ENCODE measurements around the gene ING1. TPM values are rescaled to one million over a fixed set of nuclear protein-coding genes. Genes with fewer than 3 reads are reported as not detected.
A peak's percentile ranks its signal among the peaks of the same experiment; 100 is the strongest.
"Not testable (repeated sequence)": the region's sequence is repeated elsewhere in the genome, so short reads cannot be mapped to it uniquely, and the experiment has no call there.

Gene ING1
- total RNA-seq, 1 donor from 2014 or later = 9.3 TPM

DNA sequence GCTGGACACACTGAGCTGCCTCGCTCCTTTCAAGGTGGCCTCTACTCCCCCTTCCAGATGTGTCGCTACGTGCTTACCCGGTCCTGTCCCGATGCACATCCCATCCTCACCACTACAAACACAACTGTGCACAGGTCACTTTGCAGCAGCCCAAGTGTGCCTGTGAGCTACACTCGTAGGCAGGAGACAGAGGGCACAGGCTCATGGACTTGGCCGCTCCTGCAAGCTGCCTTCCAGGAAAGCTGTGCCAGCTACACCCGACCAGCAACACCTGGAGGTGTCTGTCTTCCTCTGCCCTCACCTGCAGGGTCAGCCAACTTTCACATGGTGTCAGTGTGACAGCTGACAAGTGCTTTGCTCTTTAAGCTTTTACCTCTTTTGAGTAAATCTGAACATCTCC lies 23.0 kb upstream of the ING1 start:
- no peak for DNase-seq (ENCODE audit: low read depth)

DNA sequence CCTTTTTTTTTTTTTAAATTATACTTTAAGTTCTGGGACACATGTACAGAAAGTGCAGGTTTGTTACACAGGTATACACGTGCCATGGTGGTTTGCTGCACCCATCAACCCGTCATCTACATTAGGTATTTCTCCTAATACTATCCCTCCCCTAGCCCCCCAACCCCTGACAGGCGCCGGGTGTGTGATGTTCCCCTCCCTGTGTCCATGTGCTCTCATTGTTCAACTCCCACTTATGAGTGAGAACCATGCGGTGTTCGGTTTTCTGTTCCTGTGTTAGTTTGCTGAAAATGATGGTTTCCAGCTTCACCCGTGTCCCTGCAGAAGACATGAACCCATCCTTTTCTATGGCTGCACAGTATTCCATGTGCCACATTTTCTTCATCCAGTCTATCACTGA lies 17.7 kb upstream of the ING1 start:
- DNase-seq (ENCODE audit: low read depth) = not testable (repeated sequence)

DNA sequence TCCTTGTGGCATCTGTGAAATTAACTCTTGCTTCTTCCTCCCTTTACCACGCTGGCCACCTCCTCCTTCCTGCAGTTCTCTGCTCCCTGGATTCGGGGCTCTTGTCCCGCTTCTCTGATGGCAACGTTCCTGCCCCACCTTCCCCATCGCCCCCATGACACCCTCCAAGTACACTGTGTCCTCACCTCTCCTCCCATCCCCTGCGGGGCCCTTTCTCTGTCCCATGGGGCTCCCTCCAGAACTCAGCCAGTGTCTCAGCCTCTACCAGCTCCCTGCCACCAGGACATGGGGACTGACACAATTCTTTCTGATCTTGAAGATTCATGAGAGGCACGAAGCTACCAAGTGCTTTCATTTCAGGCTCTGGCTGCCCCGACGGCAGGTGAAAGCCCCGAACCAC lies 16.7 kb upstream of the ING1 start:
- DNase-seq (ENCODE audit: low read depth) = no peak

DNA sequence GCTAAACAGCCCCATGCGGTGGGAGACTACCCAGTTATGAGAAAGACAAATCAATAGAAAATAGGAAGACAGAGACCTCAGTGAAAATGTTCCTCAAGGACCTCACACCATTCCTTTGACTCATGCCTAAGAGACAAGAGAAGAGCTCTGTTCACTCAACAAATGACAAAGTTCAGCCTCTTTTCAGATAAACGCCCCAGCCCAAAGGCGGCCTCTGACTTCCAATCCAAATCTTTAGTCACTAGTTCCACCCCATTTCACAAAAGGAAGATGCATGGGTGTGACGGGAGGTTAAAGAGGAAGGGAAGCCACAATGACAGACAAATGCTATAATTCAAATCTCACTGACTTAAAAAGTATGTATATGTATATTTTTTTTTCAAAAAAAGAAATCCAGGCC lies 15.7 kb upstream of the ING1 start:
- DNase-seq (ENCODE audit: low read depth) = no peak

DNA sequence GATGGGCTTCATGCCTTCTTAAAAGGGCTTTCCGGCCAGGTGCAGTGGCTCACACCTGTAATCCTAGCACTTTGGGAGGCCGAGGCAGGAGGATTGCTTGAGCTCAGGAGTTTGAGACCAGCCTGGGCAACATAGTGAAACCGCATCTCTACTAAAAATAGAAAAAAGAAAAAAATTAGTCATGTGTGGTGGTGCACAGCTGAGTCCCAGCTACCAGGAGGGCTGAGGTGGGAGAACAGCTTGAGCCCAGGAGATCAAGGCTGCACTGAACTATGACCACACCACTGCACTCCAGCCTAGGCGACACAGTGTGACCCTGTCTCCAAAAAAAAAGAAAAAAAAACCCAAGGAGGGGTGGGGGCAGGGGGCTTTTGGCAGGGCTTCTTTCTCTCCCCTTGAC lies 14.8 kb upstream of the ING1 start:
- DNase-seq (ENCODE audit: low read depth) = no peak

DNA sequence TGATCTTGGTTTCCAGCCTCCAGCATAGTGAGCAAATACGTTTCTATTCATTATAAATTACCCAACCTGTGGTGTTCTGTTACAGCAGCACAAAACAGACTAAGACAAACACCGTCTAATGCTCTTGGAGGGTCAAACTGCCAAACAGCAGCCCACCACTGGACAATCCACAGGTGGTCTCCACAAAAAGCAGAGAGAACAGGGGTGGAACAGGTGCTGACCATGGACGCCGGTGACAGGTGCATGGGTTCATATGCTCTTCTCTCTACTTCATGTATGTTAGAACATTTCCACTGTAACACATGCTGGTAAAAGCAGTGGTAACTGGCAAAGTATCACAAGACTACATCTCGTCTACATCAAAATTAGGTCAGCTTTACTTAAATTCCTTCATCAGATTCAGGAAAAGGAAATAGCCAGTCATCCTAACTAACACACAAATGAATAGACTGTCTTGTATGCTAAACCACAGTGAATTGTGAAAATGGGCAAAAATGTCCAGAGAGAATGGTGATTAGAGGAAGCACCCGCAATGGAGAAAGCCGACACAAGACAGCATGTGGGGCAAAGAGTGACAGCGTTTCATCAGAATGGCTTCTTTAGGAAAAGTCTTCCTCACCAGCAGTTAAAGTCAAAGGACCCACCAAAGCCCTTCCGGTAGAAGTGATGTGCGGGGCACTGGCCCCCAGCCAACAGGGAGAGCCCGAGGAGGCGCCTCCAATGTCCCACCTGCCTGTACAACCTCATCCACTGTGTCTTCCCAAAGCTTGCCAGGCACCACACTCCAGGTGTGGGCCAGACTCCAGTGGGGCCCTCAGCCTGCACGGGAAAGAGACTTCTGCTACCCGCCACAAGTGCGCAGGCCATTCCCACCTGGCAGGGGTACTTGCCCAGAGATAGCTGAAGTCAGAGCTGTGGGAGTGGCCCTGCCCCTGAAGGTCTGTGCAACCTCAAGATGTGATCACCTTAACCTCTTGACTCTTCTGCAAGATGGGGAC lies 14.1 kb upstream of the ING1 start:
- no peak for DNase-seq (ENCODE audit: low read depth)

DNA sequence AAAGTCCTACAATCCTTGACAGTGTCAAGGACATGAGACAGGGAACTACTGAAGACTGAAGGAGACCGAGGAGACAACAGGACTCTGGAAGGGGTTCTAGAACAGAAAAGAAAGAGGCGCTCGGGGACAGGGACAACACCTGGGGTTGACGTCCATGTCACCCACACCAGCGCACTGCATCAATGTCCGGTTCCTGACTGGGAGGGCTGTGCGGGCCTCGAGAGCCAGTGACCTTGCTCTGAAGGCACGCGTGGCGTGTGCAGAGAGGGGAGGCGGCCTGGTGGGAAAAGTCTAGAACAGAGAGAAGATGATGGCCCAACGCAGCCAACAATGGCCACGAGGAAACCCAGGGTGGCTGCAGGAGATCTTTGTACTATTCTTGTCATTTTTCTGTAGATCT lies 13.3 kb upstream of the ING1 start:
- DNase-seq (ENCODE audit: low read depth) = no peak

DNA sequence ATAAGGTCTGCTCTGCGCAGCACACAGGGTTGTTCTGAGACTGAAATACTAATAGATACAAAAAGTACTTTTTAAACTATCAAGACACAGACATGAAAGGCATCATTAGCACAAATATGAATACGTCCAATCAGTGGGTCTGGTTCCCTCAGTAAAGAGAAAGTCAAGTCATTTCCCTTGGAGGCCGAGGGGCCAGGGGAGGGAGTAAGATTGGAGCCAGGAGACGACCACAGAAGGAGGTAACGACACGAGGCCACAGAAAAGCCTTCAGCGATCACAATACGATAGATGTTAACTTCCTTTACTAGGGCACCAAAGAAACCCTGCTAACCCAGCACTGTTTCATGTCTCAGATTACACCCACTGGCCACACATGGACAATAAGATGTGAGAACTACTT lies 12.9 kb upstream of the ING1 start:
- no peak for DNase-seq (ENCODE audit: low read depth)

DNA sequence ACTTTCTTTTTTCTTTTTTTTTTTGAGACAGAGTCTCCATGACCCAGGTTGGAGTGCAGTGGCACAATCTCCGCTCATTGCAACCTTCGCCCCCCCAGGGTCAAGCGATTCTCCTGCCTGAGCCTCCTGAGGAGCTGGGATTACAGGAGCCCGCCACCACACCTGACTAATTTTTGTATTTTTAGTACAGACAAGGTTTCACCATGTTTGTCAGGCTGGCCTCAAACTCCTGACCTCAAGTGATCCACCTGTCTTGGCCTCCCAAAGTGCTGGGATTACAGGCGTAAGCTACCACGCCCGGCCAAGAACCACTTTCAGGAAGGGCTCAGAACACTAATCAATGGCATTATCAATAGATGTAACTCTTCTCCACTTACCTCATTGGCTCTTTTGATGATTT lies 12.4 kb upstream of the ING1 start:
- DNase-seq (ENCODE audit: low read depth) = not testable (repeated sequence)

DNA sequence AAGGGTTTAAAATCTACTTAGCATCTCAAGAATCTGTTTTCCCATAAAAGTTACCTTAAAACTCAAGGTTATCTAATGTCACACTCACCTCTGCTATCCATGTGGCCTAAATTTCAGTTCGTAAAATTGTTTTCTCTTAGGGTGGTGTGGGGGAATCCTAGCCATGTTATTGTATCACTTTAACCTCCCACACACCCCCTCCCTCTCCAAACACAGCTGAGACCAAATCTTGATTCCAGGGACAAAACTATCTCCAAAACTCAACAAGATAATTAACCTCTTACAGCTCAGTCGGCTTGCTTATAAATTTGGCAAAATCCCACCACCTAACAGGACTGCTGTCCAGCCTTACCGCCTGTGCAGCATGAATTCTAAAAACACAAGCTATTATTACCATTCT lies 11.4 kb upstream of the ING1 start:
- no peak for DNase-seq (ENCODE audit: low read depth)

DNA sequence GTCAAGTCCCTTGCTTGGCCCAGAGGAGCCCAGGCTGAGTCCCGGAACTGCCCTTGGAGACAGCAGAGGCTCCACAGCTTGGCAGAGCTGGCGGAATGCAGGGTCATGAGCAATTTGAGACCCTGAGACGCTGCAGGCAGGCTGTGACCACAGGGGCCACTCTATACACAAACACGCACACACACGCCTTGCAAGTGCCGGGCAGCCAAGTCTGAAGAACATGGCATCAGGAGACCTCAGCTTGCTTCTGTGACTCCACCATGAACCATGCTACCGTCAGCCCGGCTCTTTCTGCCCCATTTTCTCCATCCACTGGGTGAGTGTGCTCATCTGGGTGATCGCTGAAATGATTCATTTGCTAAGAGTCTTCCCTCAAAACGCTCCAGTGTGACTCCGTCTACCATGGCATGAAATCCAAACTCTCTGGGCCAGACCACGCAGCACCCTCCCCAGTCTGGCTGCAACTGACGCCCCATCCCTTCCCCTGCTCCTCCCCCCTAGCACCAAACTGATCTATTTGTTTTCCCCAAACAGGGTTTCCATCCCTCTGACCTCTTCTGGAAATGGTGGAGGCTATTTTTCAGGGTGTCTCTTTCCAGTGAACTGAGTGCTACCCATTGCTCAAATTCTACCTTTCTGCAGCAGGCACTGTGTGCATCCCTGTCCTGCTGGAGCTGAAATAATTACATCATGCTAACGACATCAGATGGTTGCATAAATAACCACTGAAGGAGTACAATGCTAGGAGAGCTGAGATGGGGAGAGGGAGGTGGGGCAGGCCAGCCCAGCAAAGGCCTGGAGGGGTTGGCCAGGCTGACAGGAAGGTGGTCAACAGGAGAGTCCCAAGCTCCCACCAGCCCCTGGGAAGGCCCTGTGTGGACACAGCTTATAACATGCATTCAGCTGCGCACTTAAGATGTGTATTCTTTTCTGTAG lies 10.6 kb upstream of the ING1 start:
- peak; percentile 67 for DNase-seq (ENCODE audit: low read depth)

DNA sequence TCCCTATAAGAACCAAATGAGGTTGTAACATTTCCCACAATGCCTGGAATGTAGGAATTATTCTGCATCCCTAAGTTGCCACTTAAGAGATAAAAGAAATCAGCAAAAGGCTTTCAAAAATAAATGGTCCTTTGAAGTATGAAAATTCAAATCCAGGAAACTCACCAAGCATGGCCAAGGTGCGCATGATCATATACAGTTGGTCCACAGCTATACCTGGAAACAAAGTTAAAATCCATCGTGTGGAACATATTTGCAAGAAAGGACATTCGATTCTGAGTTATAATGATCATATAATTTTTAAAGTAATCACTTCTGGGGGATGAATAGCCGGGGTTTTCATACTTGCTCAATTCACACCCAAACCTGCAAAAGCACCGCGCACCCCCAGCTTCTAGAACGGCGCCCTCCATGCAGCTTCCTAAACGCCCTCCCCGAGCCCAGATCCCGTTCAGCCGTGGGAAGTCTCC lies 8.1 kb upstream of the ING1 start:
- peak; percentile 5 for DNase-seq (ENCODE audit: low read depth)

DNA sequence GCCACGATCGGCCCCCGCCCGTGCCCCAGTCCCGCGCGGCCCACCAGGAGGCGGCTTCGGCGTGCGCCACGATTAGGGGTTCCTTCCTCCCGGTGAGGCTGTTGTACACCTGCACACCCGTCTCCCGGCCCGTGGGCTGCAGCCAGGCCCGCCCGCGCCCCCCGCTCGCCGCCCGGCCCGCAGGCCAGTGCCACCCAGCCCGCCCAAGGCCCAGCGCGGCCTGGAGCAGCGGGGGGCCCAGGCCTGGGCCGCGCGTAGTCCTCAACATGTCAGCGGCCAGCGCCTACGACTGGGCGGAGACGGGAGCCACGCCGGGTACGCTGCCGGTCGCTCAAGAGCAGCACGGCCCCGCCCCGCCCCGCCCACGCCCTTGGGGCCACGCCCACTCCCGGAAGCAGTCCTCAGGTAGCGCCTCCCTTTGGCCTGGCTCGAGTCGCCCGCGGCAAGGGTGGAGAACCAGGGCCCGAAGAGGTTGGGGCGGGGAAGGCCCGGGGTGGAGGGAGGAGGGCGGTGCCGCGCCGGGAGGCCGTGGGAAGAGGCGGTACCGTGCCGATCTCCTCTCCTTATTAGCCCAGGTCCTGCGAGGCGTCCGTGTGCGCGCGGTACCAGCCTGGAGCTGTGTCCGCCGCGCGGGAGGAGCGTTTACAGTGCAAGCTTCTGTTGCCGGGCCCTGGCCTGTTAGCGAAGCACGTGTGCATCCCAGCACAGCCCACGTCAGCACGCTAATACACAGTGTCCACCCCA lies 7.5 kb upstream of the ING1 start, which contains the start of gene CARS2:
TSS of gene CARS2 (minus strand) at position 291 of the 744 bp plus-strand sequence. CDS start at position 268, 23 bp downstream.
- DNase-seq (ENCODE audit: low read depth) = peak; percentile 96

DNA sequence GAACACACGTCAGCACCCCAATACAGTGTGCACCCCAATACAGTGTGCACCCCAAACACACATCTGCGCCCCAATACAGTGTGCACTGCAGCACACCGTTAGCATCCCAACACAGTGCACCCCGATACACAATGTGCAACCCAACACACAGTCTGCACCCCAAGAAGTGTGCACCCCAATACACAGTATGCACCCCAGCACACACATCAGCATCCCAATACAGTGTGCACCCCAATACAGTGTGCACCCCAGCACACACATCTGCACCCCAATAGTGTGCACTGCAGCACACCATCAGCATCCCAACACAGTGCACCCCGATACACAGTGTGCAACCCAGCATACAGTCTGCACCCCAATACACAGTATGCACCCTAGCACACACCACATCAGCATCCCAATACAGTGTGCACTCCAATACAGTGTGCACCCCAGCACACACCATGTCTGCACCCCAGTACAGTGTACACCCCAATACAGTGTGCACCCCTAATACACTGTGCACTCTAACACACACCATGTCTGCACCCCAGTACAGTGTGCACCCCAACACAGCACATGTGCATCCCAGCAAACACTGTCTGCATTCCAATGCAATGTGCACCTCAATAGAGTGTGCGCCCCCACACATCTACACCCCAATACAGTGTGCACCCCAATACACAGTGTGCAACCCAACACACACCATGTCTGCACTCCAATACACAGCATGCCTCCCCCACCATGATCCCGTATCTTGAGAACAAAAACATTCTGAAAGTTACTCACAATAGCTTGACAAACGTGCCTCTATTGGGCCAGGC lies 6.7 kb upstream of the ING1 start:
- DNase-seq (ENCODE audit: low read depth) = no peak

DNA sequence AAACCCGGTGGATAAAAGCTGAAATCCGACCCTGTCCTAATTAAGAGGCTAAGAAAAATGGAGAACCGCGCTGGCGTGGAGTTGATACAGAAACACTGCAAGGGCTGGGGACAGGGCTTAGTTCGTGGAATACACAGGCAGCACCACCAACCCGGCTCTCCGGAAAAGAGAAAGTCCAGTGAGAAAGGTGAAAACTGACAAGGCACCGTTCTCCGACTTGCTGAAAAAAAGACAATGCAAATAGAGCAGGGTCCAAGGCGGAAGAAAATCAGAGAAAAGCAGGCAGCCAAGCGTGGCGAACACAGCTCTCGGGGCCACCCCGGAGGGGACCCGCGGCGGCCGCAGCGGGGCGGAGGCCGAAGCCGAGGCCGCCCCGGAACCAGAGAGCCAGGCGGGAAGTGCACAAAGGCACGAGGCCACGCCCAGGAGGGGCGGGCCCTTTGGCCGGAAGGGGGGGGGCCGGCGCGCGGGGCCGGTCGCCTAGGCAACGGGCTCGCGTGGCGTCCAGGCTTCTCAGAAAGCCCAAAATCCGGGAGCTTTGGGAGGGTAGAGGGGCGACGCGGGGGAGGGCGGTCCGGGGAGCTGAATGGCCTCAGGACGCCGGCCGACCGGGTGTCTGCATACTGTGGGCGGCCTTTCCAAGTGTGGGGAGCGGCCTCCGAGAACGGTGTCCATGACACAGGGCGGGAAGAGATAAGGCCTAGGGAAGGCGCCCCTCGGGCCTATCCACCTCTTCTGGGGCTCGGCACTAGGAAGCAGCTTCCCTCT lies 1.2 kb upstream of the ING1 start:
- DNase-seq (ENCODE audit: low read depth) = peak; percentile 91

DNA sequence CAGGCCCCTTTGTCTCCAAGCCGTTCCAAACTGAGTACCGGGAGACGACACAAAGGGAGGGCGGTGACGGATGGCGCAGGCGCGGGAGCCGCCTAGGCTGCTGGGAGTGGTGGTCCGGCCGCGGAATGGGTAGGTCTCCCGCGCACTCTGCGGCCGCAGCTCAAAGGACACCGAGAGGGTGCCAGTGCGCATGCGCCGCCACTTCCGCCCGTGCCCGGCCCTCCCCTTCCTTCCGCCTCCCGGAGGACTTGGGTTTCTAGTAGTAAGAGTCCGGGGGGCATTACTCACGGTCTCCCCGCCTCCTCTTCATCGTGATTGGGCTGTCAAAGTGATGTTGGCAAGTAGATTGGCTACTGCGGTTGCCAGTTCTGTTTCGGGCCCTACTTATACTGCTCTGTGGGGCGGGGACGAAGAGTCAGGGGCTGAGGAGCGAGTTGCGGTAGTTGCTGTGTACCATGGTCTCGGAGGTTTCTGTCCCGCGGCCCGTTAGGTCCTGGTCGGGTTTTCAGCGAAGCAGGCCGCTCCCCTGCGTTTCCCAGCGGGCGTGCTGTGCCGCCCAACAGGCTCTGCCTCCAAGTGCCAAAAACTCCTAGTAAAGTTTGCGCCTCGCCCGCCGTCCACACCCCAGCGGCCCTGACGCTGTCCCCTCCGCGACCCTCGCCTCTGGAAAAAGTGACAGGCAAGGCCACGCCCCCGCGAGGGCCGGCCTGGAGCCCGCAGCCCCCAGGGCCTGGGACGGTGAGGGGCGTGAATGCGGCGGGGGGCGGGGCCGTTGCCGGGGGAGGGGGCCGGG lies 455 bp upstream of the ING1 start:
- peak; percentile 100 for DNase-seq (ENCODE audit: low read depth)

DNA sequence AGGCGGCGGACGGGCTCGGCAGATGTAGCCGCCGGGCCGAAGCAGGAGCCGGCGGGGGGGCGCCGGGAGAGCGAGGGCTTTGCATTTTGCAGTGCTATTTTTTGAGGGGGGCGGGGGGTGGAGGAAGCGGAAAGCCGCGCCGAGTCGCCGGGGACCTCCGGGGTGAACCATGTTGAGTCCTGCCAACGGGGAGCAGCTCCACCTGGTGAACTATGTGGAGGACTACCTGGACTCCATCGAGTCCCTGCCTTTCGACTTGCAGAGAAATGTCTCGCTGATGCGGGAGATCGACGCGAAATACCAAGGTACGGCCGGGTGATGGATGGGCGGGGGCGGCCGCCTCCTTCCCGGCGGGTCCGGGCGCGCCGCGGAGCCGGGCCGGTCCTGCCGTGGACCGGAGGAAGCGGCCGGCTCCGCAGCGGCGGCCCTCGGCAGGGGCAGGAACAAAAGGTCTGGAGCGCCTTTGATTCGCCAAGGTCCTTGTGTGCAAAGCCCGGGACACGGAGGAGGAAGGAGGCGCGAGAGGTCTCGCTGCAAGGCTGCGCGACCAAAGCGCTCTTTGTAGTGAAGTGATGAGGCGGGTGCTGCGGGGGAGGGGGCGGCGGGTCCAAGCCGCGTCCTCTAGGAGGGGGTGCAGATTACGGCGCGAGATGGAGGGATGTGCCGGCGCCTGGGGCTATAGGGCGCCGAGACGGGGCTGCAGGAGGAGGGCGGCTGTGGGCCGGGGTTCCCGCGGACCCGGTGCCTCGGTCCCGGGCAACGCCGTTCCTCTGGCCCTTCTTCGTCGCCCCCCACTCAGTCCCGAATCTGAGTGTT lies 689 bp downstream of the ING1 start:
- peak; percentile 43 for DNase-seq (ENCODE audit: low read depth)

Measured in myocyte (in vitro differentiated cells).